NCI-H2196 (cell line): Measurements from ENCODE around the gene ZFY.
A peak's percentile ranks its signal among the peaks of the same experiment; 100 is the strongest.

Experiments used
- DNase-seq: peaks from one replicate; lab custom pipeline; 2025; ENCODE audit not compliant: unreplicated experiment; lab: John Stamatoyannopoulos, UW

ZFY gene

GRCh38 chrY:2934861-2935715 is at the start of gene ZFY:
ZFY (plus strand) TSS chrY:2935381; CDS start chrY:2953937, 18,556 bp downstream.
- peak; percentile 48 for DNase-seq

- DNase-seq = no peak
Observed at GRCh38 chrY:2885880-2886279, 49.3 kb upstream of the ZFY start.

GRCh38 chrY:2887386-2887785 is 47.8 kb upstream of the ZFY start:
- no peak for DNase-seq

GRCh38 chrY:2887955-2888354 is 47.2 kb upstream of the ZFY start:
- no peak for DNase-seq

- no peak for DNase-seq
Observed at GRCh38 chrY:2893471-2893870, 41.7 kb upstream of the ZFY start.

- no peak for DNase-seq
Observed at GRCh38 chrY:2896050-2896449, 39.1 kb upstream of the ZFY start.

GRCh38 chrY:2907356-2907755 is 27.8 kb upstream of the ZFY start:
- DNase-seq = no peak

- no peak for DNase-seq
Observed at GRCh38 chrY:2913066-2913815, 21.9 kb upstream of the ZFY start.

- DNase-seq = peak; percentile 12
Observed at GRCh38 chrY:2934078-2934477, 1.1 kb upstream of the ZFY start.

- peak; percentile 96 for DNase-seq
Observed at GRCh38 chrY:2935716-2936435, 695 bp downstream of the ZFY start.

- no peak for DNase-seq
Observed at GRCh38 chrY:2936436-2936750, 1.2 kb downstream of the ZFY start.

GRCh38 chrY:2937149-2937548 is 2.0 kb downstream of the ZFY start:
- DNase-seq = no peak

- no peak for DNase-seq
Observed at GRCh38 chrY:2949590-2950252, 14.5 kb downstream of the ZFY start.

GRCh38 chrY:2950655-2951054 is 15.5 kb downstream of the ZFY start:
- DNase-seq = no peak

GRCh38 chrY:2952912-2953311 is 17.7 kb downstream of the ZFY start:
- DNase-seq = no peak

GRCh38 chrY:2954735-2955134 is 19.6 kb downstream of the ZFY start:
- DNase-seq = no peak

GRCh38 chrY:2955561-2955960 is 20.4 kb downstream of the ZFY start:
- no peak for DNase-seq

- no peak for DNase-seq
Observed at GRCh38 chrY:2962061-2962460, 26.9 kb downstream of the ZFY start.

GRCh38 chrY:2964814-2965213 is 29.6 kb downstream of the ZFY start:
- no peak for DNase-seq

- no peak for DNase-seq
Observed at GRCh38 chrY:2965629-2966028, 30.4 kb downstream of the ZFY start.

- DNase-seq = no peak
Observed at GRCh38 chrY:2969561-2969960, 34.4 kb downstream of the ZFY start.
